Neural cell (in vitro differentiated cells): ENCODE measurements around the gene SLC9A1. TPM values are rescaled to one million over a fixed set of nuclear protein-coding genes. Genes with fewer than 3 reads are reported as not detected.
"Not testable (repeated sequence)": the region's sequence is repeated elsewhere in the genome, so short reads cannot be mapped to it uniquely, and the experiment has no call there.

Experiments
- H2AFZ ChIP-seq: fragments of 200-600, 300-800 bp; sonication (generic), shearing (Covaris generic); 2 replicates; pipeline ENCODE4 v1.6.0; 2014; ENCODE audit warnings: low read depth, mild to moderate bottlenecking, antibody characterized with exemption, low read length, moderate library complexity
- H3F3A ChIP-seq: fragments of 200-600 bp; shearing (Covaris generic); 2 replicates; pipeline ENCODE4 v1.6.1; 2016; ENCODE audit warnings: mild to moderate bottlenecking, moderate library complexity, mixed read lengths, antibody characterized with exemption, low read length; ENCODE audit not compliant: insufficient read depth, poor library complexity, severe bottlenecking
- H3K27ac ChIP-seq: fragments of 200-600, 300-800 bp; sonication (generic), shearing (Covaris generic); 2 replicates; pipeline ENCODE4 v1.5.1; 2014; ENCODE audit warnings: mild to moderate bottlenecking, low read length, moderate library complexity
- H3K27me3 ChIP-seq: fragments of 300-800, 200-600 bp; sonication (generic), shearing (Covaris generic); 2 replicates; pipeline ENCODE4 v1.6.0; 2014; ENCODE audit warnings: mild to moderate bottlenecking, low read depth, low read length, moderate library complexity; ENCODE audit not compliant: insufficient read depth
- H3K36me3 ChIP-seq: fragments of 300-800, 200-600 bp; sonication (generic), shearing (Covaris generic); 2 replicates; pipeline ENCODE4 v1.5.1; 2014; ENCODE audit warnings: mild to moderate bottlenecking, antibody characterized with exemption, low read length, moderate library complexity; ENCODE audit not compliant: insufficient read depth
- H3K4me2 ChIP-seq: fragments of 300-800, 200-600 bp; sonication (generic), shearing (Covaris generic); 2 replicates; pipeline ENCODE4 v1.6.0; 2014; ENCODE audit warnings: mild to moderate bottlenecking, low read length
- H3K4me3 ChIP-seq: fragments of 300-800, 200-600 bp; sonication (generic), shearing (Covaris generic); 2 replicates; pipeline ENCODE4 v1.5.1; 2014; ENCODE audit warnings: mild to moderate bottlenecking, low read length, moderate library complexity
- H3K79me2 ChIP-seq: fragments of 200-600 bp; shearing (Covaris generic); replicated peaks from 2 replicates; pipeline ENCODE4 v1.6.0; 2014; ENCODE audit warnings: mild to moderate bottlenecking, low read length, moderate library complexity; ENCODE audit not compliant: insufficient read depth
- H3K9ac ChIP-seq: fragments of 300-800, 200-600 bp; sonication (generic), shearing (Covaris generic); 2 replicates; pipeline ENCODE4 v1.6.1; 2016; ENCODE audit warnings: mild to moderate bottlenecking, low read length, mixed read lengths
- H3K9me2 ChIP-seq: fragments of 200-600 bp; shearing (Covaris generic); 2 replicates; pipeline ENCODE4 v1.6.1; 2016; ENCODE audit warnings: mild to moderate bottlenecking, low read length, mixed read lengths; ENCODE audit not compliant: insufficient read depth
- H3K9me3 ChIP-seq: fragments of 200-600, 300-800 bp; sonication (generic), shearing (Covaris generic); 2 replicates; pipeline ENCODE4 v1.6.1; 2016; ENCODE audit warnings: mild to moderate bottlenecking, mixed run types, low read length, moderate library complexity, mixed read lengths
- H4K20me1 ChIP-seq: fragments of 200-600 bp; shearing (Covaris generic); 2 replicates; pipeline ENCODE4 v1.6.1; 2016; ENCODE audit warnings: mild to moderate bottlenecking, mixed run types; ENCODE audit not compliant: insufficient read depth
- CTCF ChIP-seq: fragments of 450-650 bp; IDR thresholded peaks from 2 replicates; pipeline ENCODE4 v1.5.1; 2014; ENCODE audit warnings: antibody characterized with exemption, mild to moderate bottlenecking, moderate library complexity; ENCODE audit not compliant: poor library complexity, severe bottlenecking
- EP300 ChIP-seq: fragments of 450-650 bp; conservative IDR thresholded peaks from 2 replicates; pipeline ENCODE4 v1.6.1; 2014; ENCODE audit warnings: antibody characterized with exemption, mild to moderate bottlenecking, moderate library complexity; ENCODE audit not compliant: poor library complexity, severe bottlenecking
- EZH2 ChIP-seq: fragments of 200-600, 300-800 bp; shearing (Covaris generic), sonication (generic); IDR thresholded peaks from 2 replicates; pipeline ENCODE4 v1.6.1; 2014; ENCODE audit warnings: antibody characterized with exemption, low read length, borderline replicate concordance, mild to moderate bottlenecking; ENCODE audit not compliant: insufficient read depth, poor library complexity, severe bottlenecking
- MXI1 ChIP-seq: fragments of 450-650 bp; conservative IDR thresholded peaks from 2 replicates; pipeline ENCODE4 v1.6.1; 2014; ENCODE audit warnings: antibody characterized with exemption, mild to moderate bottlenecking; ENCODE audit not compliant: poor library complexity, severe bottlenecking
- POLR2AphosphoS5 ChIP-seq: IDR thresholded peaks from 2 replicates; pipeline ENCODE4 v1.6.1; 2012
- RAD21 ChIP-seq: fragments of 450-650 bp; conservative IDR thresholded peaks from 2 replicates; pipeline ENCODE4 v1.6.1; 2014; ENCODE audit warnings: antibody characterized with exemption, mild to moderate bottlenecking, moderate library complexity
- REST ChIP-seq: IDR thresholded peaks from 2 replicates; pipeline ENCODE4 v1.6.1; 2012; ENCODE audit warnings: borderline replicate concordance
- SMC3 ChIP-seq: fragments of 450-650 bp; conservative IDR thresholded peaks from 2 replicates; pipeline ENCODE4 v1.6.1; 2014; ENCODE audit warnings: antibody characterized with exemption, mild to moderate bottlenecking, moderate library complexity; ENCODE audit not compliant: poor library complexity
- TAF1 ChIP-seq: IDR thresholded peaks from 2 replicates; pipeline ENCODE4 v1.6.1; 2012; ENCODE audit warnings: low read depth
- polyA plus RNA-seq: library from polyadenylated mRNA; depleted of rRNA; stranded (reverse); fragments of >200 nt; gene quantifications from 2 replicates; pipeline ENCODE4 v1.2.3, GENCODE V29; 2014

SLC9A1 gene
- polyA plus RNA-seq, 1 donor from 2014 or later: 1.5 TPM

GRCh38 chr1:27176323-27176722 is 21.4 kb upstream of the SLC9A1 start:
- no peaks in the 10 kb centered on the region for H4K20me1 ChIP-seq
- no peak overlapping the region for H3K27ac ChIP-seq
- no peaks in the 10 kb centered on the region for H3K36me3 ChIP-seq
- H3K4me3 ChIP-seq: no peak overlapping the region
- H2AFZ ChIP-seq: no peak overlapping the region
- no peaks in the 10 kb centered on the region for H3K27me3 ChIP-seq
- no peaks in the 10 kb centered on the region for H3F3A ChIP-seq
- no peak overlapping the region for H3K9ac ChIP-seq
- no peak overlapping the region for H3K4me2 ChIP-seq
- H3K9me2 ChIP-seq: no peaks in the 10 kb centered on the region
- no peak for TF ChIP-seq MXI1
- no peak for TF ChIP-seq POLR2AphosphoS5
- TF ChIP-seq CTCF: no peak
- TF ChIP-seq EP300: no peak
- no peak for TF ChIP-seq RAD21
- no peak for TF ChIP-seq TAF1
- TF ChIP-seq REST: no peak
- no peak for TF ChIP-seq SMC3
- TF ChIP-seq EZH2: no peak
- no peaks in the 10 kb centered on the region for H3K79me2 ChIP-seq
- no peaks in the 10 kb centered on the region for H3K9me3 ChIP-seq

- not testable (repeated sequence) for H3K9me3 ChIP-seq, H4K20me1 ChIP-seq, H3K27ac ChIP-seq, H2AFZ ChIP-seq, H3K9me2 ChIP-seq, H3F3A ChIP-seq, H3K9ac ChIP-seq, H3K27me3 ChIP-seq, H3K4me2 ChIP-seq, H3K36me3 ChIP-seq, H3K4me3 ChIP-seq, H3K79me2 ChIP-seq
Observed at GRCh38 chr1:27172992-27173391, 18.1 kb upstream of the SLC9A1 start.

- Histone ChIP-seq H4K20me1 (no peaks in the 10 kb centered on the region), H3K79me2 (no peaks in the 10 kb centered on the region), H3K27me3 (no peaks in the 10 kb centered on the region), H3K9ac (no peak overlapping the region), H2AFZ (no peak overlapping the region), H3K9me2 (no peaks in the 10 kb centered on the region), H3K9me3 (no peaks in the 10 kb centered on the region), H3F3A (no peaks in the 10 kb centered on the region), H3K4me3 (no peak overlapping the region), H3K36me3 (no peaks in the 10 kb centered on the region), H3K4me2 (no peak overlapping the region), H3K27ac (no peak overlapping the region)
- TF ChIP-seq CTCF (no peak), MXI1 (no peak)
Observed at GRCh38 chr1:27166929-27167328, 12.0 kb upstream of the SLC9A1 start.
